Ovary (tissue), 3 donors: Measurements from ENCODE around the gene DOK1.

Experiments
- CTCF ChIP-seq, 3 donors: fragments of 450-650 bp in 2 of 3; fragments of 200-600 bp in 1 of 3; IDR thresholded peaks; one replicate each; pipeline versions ENCODE4 v1.5.1 to v1.8.0; 2016 to 2022; ENCODE audit warnings: antibody characterized with exemption in 3 of 3, mild to moderate bottlenecking in 1 of 3
- EP300 ChIP-seq: sonication (generic); formaldehyde crosslinking; IDR thresholded peaks from one replicate; pipeline ENCODE4 v1.6.1; 2017; ENCODE audit warnings: antibody characterized with exemption
- POLR2A ChIP-seq: fragments of 450-650 bp; IDR thresholded peaks from one replicate; pipeline ENCODE4 v1.6.1; 2017; ENCODE audit warnings: antibody characterized with exemption, mild to moderate bottlenecking, moderate library complexity
- donor health status: DM: no; HTN: no; CAD: no.

- TF ChIP-seq EP300 (no peak), CTCF (IDR thresholded peaks at IDR 0.05) (no peak), POLR2A (no peak)
These were observed 52.4 kb downstream of the DOK1 start for GRCh38 chr2:74606927-74607326.
